HEK293 (cell line): ENCODE measurements around the gene DDN.

Source experiments
- CTCF ChIA-PET: fragments of 350-600 bp; formaldehyde crosslinking; extraction: SDS; loops from one replicate; lab custom pipeline; 2021; ENCODE audit warnings: antibody characterized with exemption; lab: Yijun Ruan, JAX
- POLR2A ChIA-PET: fragments of 300-600 bp; formaldehyde crosslinking; extraction: SDS; loops from one replicate; lab custom pipeline; 2020; ENCODE audit warnings: antibody characterized with exemption, inconsistent platforms; lab: Yijun Ruan, JAX
- H3K27ac ChIP-seq: fragments of 200-500 bp; sonication (Bioruptor generic); 2 replicates; pipeline ENCODE4 v1.5.1; 2014; ENCODE audit warnings: low read depth, low read length, control low read depth, inconsistent platforms; ENCODE audit errors: extremely low read depth
- H3K36me3 ChIP-seq, 2 experiments: fragments of 200-500 bp in 1 of 2; sonication (Bioruptor generic) in 1 of 2; 1 replicate in 1 of 2; 2 replicates in 1 of 2; pipeline ENCODE4 v1.5.1; 2014 to 2017; ENCODE audit warnings: inconsistent platforms in 2 of 2, low read length in 2 of 2; ENCODE audit not compliant: control insufficient read depth in 2 of 2, insufficient read depth in 1 of 2
- H3K4me1 ChIP-seq: fragments of 200-500 bp; sonication (Bioruptor generic); 2 replicates; pipeline ENCODE4 v1.5.1; 2014; ENCODE audit warnings: mild to moderate bottlenecking, low read length, inconsistent platforms; ENCODE audit not compliant: control insufficient read depth, insufficient read depth
- H3K4me3 ChIP-seq: 2 replicates; pipeline ENCODE4 v1.5.1; 2011; ENCODE audit warnings: low read depth, mild to moderate bottlenecking, control low read depth, low read length, moderate library complexity
- H3K9me3 ChIP-seq: fragments of 200-500 bp; sonication (Bioruptor generic); 2 replicates; pipeline ENCODE4 v1.5.1; 2014; ENCODE audit warnings: low read depth, low read length, inconsistent platforms; ENCODE audit not compliant: control insufficient read depth, insufficient read depth
- GLIS1 ChIP-seq: fragments of 450-650 bp; formaldehyde crosslinking; IDR thresholded peaks from 2 replicates; pipeline ENCODE4 v1.5.1; 2016; ENCODE audit warnings: missing biosample characterization, missing genetic modification characterization
- IKZF3 ChIP-seq: fragments of 450-650 bp; IDR thresholded peaks from 2 replicates; pipeline ENCODE4 v1.5.0; 2018; ENCODE audit warnings: missing biosample characterization, mild to moderate bottlenecking, missing genetic modification characterization, moderate library complexity
- KLF7 ChIP-seq: fragments of 450-650 bp; formaldehyde crosslinking; IDR thresholded peaks from 2 replicates; pipeline ENCODE4 v1.5.1; 2016; ENCODE audit warnings: missing biosample characterization, missing genetic modification characterization, borderline replicate concordance
- OVOL3 ChIP-seq: fragments of 450-650 bp; formaldehyde crosslinking; IDR thresholded peaks from 2 replicates; pipeline ENCODE4 v1.5.1; 2016; ENCODE audit warnings: missing biosample characterization, missing genetic modification characterization
- YY1 ChIP-seq: fragments of 450-650 bp; formaldehyde crosslinking; IDR thresholded peaks from 2 replicates; pipeline ENCODE4 v1.5.1; 2018; ENCODE audit warnings: missing biosample characterization, missing genetic modification characterization
- ZBTB7A ChIP-seq: fragments of 450-650 bp; formaldehyde crosslinking; IDR thresholded peaks from 2 replicates; pipeline ENCODE4 v1.5.1; 2016; ENCODE audit warnings: low read depth, missing biosample characterization, missing genetic modification characterization
- ZNF175 ChIP-seq: fragments of 450-650 bp; formaldehyde crosslinking; IDR thresholded peaks from 2 replicates; pipeline ENCODE4 v1.5.1; 2016; ENCODE audit warnings: missing biosample characterization, missing genetic modification characterization
- ZNF202 ChIP-seq: fragments of 450-650 bp; formaldehyde crosslinking; IDR thresholded peaks from 2 replicates; pipeline ENCODE4 v1.5.1; 2016; ENCODE audit warnings: missing biosample characterization, missing genetic modification characterization, borderline replicate concordance
- ZNF248 ChIP-seq: fragments of 450-650 bp; formaldehyde crosslinking; IDR thresholded peaks from 2 replicates; pipeline ENCODE4 v1.5.1; 2017; ENCODE audit warnings: missing biosample characterization, missing genetic modification characterization
- ZNF366 ChIP-seq: fragments of 450-650 bp; formaldehyde crosslinking; conservative IDR thresholded peaks from 2 replicates; pipeline ENCODE4 v1.5.1; 2016; ENCODE audit warnings: missing biosample characterization, missing genetic modification characterization
- ZNF394 ChIP-seq: fragments of 450-650 bp; formaldehyde crosslinking; IDR thresholded peaks from 2 replicates; pipeline ENCODE4 v1.5.1; 2016; ENCODE audit warnings: missing biosample characterization, missing genetic modification characterization, mild to moderate bottlenecking, moderate library complexity, borderline replicate concordance
- ZNF555 ChIP-seq: fragments of 450-650 bp; formaldehyde crosslinking; conservative IDR thresholded peaks from 2 replicates; pipeline ENCODE4 v1.5.1; 2017; ENCODE audit warnings: missing biosample characterization, mild to moderate bottlenecking, missing genetic modification characterization, inconsistent platforms
- ZNF600 ChIP-seq: fragments of 450-650 bp; formaldehyde crosslinking; IDR thresholded peaks from 2 replicates; pipeline ENCODE4 v1.5.1; 2016; ENCODE audit warnings: missing biosample characterization, missing genetic modification characterization
- ZNF629 ChIP-seq: fragments of 450-650 bp; formaldehyde crosslinking; IDR thresholded peaks from 2 replicates; pipeline ENCODE4 v1.5.1; 2017; ENCODE audit warnings: missing biosample characterization, missing genetic modification characterization
- ZNF677 ChIP-seq: fragments of 450-650 bp; IDR thresholded peaks from 2 replicates; pipeline ENCODE4 v1.5.0; 2018; ENCODE audit warnings: missing biosample characterization, mild to moderate bottlenecking, missing genetic modification characterization, moderate library complexity
- ZNF843 ChIP-seq: fragments of 450-650 bp; formaldehyde crosslinking; IDR thresholded peaks from 2 replicates; pipeline ENCODE4 v1.5.1; 2016; ENCODE audit warnings: missing biosample characterization, missing genetic modification characterization
- TF ChIP-seq, protein P1 (sequence below): fragments of 450-650 bp; formaldehyde crosslinking; conservative IDR thresholded peaks from 2 replicates; pipeline ENCODE4 v1.5.1; 2016; ENCODE audit warnings: low read depth, missing biosample characterization, missing genetic modification characterization
- TF ChIP-seq, protein P2 (sequence below): fragments of 450-650 bp; formaldehyde crosslinking; IDR thresholded peaks from 2 replicates; pipeline ENCODE4 v1.5.1; 2016; ENCODE audit warnings: missing biosample characterization, missing genetic modification characterization
- TF ChIP-seq, protein P3 (sequence below): fragments of 450-650 bp; formaldehyde crosslinking; IDR thresholded peaks from 2 replicates; pipeline ENCODE4 v1.5.1; 2016; ENCODE audit warnings: missing biosample characterization, missing genetic modification characterization
- TF ChIP-seq, protein P4 (sequence below): fragments of 450-650 bp; formaldehyde crosslinking; optimal IDR thresholded peaks from 2 replicates; pipeline ENCODE3; 2016; ENCODE audit warnings: missing biosample characterization, mild to moderate bottlenecking, missing genetic modification characterization
- TF ChIP-seq, protein P5 (sequence below): fragments of 450-650 bp; formaldehyde crosslinking; conservative IDR thresholded peaks from 2 replicates; pipeline ENCODE4 v1.5.1; 2016; ENCODE audit warnings: low read depth, missing biosample characterization, missing genetic modification characterization

The DDN gene

DNA sequence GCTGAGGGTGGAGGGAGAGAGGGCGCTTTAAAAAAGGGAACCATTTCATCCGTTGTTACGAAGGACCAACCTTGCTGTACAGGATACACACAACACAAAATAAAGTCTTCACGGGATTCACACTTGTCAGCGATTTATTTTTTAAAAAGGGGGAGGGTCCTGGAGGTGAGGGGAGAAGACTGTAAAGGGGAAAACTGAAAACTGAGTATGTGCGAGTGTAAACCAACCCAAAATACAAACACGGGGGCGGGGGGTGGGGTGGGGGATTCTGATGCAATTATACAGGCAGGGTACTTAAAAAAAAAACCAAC lies 19.9 kb upstream of the DDN start (continued):
- TF ChIP-seq, protein P1, sequence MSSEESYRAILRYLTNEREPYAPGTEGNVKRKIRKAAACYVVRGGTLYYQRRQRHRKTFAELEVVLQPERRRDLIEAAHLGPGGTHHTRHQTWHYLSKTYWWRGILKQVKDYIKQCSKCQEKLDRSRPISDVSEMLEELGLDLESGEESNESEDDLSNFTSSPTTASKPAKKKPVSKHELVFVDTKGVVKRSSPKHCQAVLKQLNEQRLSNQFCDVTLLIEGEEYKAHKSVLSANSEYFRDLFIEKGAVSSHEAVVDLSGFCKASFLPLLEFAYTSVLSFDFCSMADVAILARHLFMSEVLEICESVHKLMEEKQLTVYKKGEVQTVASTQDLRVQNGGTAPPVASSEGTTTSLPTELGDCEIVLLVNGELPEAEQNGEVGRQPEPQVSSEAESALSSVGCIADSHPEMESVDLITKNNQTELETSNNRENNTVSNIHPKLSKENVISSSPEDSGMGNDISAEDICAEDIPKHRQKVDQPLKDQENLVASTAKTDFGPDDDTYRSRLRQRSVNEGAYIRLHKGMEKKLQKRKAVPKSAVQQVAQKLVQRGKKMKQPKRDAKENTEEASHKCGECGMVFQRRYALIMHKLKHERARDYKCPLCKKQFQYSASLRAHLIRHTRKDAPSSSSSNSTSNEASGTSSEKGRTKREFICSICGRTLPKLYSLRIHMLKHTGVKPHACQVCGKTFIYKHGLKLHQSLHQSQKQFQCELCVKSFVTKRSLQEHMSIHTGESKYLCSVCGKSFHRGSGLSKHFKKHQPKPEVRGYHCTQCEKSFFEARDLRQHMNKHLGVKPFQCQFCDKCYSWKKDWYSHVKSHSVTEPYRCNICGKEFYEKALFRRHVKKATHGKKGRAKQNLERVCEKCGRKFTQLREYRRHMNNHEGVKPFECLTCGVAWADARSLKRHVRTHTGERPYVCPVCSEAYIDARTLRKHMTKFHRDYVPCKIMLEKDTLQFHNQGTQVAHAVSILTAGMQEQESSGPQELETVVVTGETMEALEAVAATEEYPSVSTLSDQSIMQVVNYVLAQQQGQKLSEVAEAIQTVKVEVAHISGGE: no peak
- TF ChIP-seq ZBTB7A (tag by site-specific recombination): no peak
- TF ChIP-seq YY1 (tag by site-specific recombination): no peak
- TF ChIP-seq ZNF555 (tag by site-specific recombination): no peak
- no peak for TF ChIP-seq OVOL3 (tag by site-specific recombination)
- no peak for TF ChIP-seq IKZF3 (tag by site-specific recombination)
- no peak for TF ChIP-seq ZNF629 (tag by site-specific recombination)
- TF ChIP-seq ZNF202: no peak
- TF ChIP-seq ZNF366 (tag by site-specific recombination): no peak

DNA sequence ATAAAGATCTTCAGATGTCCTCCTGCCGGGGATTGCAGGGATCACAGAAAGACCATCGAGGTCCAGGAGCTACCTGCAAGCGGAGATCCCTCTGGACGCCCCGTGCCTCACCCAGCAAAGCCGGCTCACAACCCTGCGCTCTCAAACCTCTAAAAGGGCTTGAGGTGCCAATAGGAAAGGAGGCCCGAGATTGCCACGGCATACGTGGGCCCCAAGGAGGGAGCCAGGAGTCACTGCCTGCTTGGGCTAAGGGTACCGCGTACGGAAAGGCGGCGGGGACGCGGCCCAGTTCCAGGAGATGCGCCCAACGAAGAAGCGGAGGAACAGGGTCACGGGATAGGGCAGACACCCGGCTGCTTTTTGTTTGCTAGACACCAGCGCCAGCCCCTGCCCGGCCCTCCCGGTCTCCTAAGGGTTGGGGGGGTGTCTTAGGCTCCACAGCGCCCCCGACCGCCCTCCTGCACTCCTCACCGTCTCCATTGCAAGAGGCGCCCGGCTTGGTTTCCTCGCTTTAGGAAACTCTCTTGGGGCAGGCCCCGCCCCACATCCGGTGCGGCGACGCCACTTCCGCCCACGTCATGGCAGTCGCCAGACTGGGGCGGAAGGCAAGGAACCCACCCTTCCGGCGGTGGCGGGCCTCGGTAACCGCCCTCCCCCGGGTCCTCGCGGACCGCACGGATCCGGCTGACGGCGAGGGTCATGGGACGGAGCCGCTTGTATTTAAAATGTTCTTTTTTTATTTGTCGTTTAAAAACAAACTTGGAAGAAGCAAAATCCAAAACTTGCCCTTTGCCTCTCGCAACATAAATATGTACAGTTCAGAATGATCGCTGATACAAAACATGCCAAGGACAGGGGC lies 19.3 kb upstream of the DDN start, which contains the start of gene PRKAG1:
Gene PRKAG1 (minus strand): TSS at position 516 of the 859 bp plus-strand sequence. CDS start 36 bp downstream, at position 480.
- ChIA-PET CTCF (interaction anchor here (0.6 to 2.1 kb wide), 12 partner anchors 10 to 983 kb away, joined by 3 to 12 read pairs (median 4); no protein-coding TSS in a partner anchor), POLR2A (interaction anchor here (0.6 to 1.7 kb wide), 6 partner anchors 9 to 55 kb away, joined by 3 to 6 read pairs (median 4); partner anchors contain the start of gene RHEBL1)
- peaks cover 8 to 27% of the 10 kb centered on the region in 2 experiments; a peak in 2 of 3 replicates for H3K36me3 ChIP-seq
- peak within 1 kb of the TSS; percentile 95 for H3K4me3 ChIP-seq
- H3K9me3 ChIP-seq: no peaks in the 10 kb centered on the region
- peak within 1 kb of the TSS; percentile 84 for H3K27ac ChIP-seq
- H3K4me1 ChIP-seq: no peaks in the 10 kb centered on the region; the same call in 1 of the 2 replicates
- peak; percentile 42; the same call in 1 of the 2 replicates for TF ChIP-seq ZNF600 (tag by site-specific recombination)
- peak; percentile 69 for TF ChIP-seq ZNF394 (tag by site-specific recombination)
- TF ChIP-seq, protein P2, sequence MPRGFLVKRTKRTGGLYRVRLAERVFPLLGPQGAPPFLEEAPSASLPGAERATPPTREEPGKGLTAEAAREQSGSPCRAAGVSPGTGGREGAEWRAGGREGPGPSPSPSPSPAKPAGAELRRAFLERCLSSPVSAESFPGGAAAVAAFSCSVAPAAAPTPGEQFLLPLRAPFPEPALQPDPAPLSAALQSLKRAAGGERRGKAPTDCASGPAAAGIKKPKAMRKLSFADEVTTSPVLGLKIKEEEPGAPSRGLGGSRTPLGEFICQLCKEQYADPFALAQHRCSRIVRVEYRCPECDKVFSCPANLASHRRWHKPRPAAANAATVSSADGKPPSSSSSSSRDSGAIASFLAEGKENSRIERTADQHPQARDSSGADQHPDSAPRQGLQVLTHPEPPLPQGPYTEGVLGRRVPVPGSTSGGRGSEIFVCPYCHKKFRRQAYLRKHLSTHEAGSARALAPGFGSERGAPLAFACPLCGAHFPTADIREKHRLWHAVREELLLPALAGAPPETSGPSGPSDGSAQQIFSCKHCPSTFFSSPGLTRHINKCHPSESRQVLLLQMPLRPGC (tag by site-specific recombination): peak; percentile 13; the same call in 1 of the 2 replicates
- no peak for TF ChIP-seq ZNF175 (tag by site-specific recombination)
- TF ChIP-seq, protein P3, sequence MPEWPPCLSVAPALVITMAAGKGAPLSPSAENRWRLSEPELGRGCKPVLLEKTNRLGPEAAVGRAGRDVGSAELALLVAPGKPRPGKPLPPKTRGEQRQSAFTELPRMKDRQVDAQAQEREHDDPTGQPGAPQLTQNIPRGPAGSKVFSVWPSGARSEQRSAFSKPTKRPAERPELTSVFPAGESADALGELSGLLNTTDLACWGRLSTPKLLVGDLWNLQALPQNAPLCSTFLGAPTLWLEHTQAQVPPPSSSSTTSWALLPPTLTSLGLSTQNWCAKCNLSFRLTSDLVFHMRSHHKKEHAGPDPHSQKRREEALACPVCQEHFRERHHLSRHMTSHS (tag by site-specific recombination): no peak
- peak; percentile 99 for TF ChIP-seq ZNF629 (tag by site-specific recombination)
- TF ChIP-seq, protein P4, sequence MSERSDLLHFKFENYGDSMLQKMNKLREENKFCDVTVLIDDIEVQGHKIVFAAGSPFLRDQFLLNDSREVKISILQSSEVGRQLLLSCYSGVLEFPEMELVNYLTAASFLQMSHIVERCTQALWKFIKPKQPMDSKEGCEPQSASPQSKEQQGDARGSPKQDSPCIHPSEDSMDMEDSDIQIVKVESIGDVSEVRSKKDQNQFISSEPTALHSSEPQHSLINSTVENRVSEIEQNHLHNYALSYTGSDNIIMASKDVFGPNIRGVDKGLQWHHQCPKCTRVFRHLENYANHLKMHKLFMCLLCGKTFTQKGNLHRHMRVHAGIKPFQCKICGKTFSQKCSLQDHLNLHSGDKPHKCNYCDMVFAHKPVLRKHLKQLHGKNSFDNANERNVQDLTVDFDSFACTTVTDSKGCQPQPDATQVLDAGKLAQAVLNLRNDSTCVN: peak; percentile 46
- TF ChIP-seq, protein P5, sequence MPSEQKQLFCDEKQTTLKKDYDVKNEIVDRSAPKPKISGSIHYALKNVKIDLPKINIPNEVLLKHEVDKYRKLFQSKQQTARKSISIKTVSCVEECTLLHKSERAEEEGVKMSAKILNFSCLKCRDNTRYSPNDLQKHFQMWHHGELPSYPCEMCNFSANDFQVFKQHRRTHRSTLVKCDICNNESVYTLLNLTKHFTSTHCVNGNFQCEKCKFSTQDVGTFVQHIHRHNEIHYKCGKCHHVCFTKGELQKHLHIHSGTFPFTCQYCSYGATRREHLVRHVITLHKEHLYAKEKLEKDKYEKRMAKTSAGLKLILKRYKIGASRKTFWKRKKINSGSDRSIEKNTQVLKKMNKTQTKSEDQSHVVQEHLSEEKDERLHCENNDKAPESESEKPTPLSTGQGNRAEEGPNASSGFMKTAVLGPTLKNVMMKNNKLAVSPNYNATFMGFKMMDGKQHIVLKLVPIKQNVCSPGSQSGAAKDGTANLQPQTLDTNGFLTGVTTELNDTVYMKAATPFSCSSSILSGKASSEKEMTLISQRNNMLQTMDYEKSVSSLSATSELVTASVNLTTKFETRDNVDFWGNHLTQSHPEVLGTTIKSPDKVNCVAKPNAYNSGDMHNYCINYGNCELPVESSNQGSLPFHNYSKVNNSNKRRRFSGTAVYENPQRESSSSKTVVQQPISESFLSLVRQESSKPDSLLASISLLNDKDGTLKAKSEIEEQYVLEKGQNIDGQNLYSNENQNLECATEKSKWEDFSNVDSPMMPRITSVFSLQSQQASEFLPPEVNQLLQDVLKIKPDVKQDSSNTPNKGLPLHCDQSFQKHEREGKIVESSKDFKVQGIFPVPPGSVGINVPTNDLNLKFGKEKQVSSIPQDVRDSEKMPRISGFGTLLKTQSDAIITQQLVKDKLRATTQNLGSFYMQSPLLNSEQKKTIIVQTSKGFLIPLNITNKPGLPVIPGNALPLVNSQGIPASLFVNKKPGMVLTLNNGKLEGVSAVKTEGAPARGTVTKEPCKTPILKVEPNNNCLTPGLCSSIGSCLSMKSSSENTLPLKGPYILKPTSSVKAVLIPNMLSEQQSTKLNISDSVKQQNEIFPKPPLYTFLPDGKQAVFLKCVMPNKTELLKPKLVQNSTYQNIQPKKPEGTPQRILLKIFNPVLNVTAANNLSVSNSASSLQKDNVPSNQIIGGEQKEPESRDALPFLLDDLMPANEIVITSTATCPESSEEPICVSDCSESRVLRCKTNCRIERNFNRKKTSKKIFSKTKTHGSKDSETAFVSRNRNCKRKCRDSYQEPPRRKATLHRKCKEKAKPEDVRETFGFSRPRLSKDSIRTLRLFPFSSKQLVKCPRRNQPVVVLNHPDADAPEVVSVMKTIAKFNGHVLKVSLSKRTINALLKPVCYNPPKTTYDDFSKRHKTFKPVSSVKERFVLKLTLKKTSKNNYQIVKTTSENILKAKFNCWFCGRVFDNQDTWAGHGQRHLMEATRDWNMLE: peak; percentile 86
- TF ChIP-seq ZNF843 (tag by site-specific recombination): peak; percentile 42; the same call in 1 of the 2 replicates
- TF ChIP-seq ZNF248 (tag by site-specific recombination): no peak
- TF ChIP-seq GLIS1 (tag by site-specific recombination): peak; percentile 42
- no peak for TF ChIP-seq ZNF677 (tag by site-specific recombination)
- TF ChIP-seq KLF7: peak; percentile 79; the same call in 1 of the 2 replicates
